Measurements from ENCODE around the gene PLCB4.

- TF ChIP-seq REST (IDR thresholded peaks at IDR 0.05; ENCODE audit: insufficient read depth in 1 of 2, low read depth in 2 of 2, low read length in 2 of 2) (no peak), TAF1 (IDR thresholded peaks at IDR 0.05; ENCODE audit: borderline replicate concordance, insufficient read depth, low read length) (no peak), SIN3A (IDR thresholded peaks at IDR 0.05; ENCODE audit: borderline replicate concordance, insufficient read depth, low read length) (no peak), POLR2AphosphoS5 (IDR thresholded peaks at IDR 0.05; ENCODE audit: low read depth, low read length) (no peak), FOXP2 (optimal IDR thresholded peaks at IDR 0.05; ENCODE audit: borderline replicate concordance, extremely low read depth, extremely low read length, insufficient read depth) (no peak)
Observed at GRCh38 chr20:9402546-9402945, 333.7 kb downstream of the PLCB4 start.

Data from PFSK-1 (cell line).